ENCODE results near the gene ZNF569. TPM values are rescaled to one million over a fixed set of nuclear protein-coding genes. Genes with fewer than 3 reads are reported as not detected.

Gene ZNF569
- total and polyA plus RNA-seq, 2 of the 13 experiments (the other 11 are each of a cell fraction or from before 2014, with no cell fraction given) = 1.4 to 5.7 TPM

DNA sequence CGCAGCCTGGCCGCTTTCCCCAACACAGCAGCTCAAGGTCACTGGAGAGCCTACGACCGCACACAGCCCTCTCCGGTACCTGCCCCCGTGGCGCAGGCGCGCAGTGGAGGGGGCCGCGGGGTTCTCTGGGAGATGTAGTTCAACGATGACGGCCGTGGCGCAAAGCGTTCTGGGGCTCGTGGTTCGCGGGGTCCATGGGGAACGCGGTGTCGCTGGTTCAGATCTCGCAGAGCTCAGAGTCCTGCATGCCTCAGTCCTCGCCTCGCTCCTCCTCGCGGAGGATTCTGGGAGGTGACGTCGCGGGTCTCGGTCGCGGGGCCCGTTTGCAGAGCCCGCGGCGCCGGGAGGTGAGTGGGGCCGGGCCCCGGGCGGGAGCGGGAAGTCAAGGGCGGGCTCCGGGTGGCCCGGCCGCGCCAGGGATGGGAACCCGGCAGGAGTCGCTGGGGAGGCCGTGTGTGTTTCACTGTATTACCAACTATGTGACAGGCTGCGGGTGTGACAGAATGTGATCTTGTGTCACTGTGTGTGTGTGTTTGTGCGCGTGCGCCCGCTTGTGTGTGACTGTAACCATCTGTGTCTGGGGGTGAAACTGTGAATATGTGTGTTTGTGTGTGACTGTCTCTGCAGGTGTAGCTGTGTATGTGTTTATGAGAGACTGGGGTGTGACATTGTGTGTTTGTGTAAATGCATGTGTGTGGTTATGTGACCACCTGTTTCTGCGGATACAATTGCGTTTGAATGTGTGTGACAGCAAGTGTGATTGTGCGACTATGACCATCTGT lies 96.2 kb downstream of the ZNF569 start, which contains the start of gene ZNF527 (continued):
- TF ChIP-seq GABPB1 (CRISPR knock-in tag; IDR thresholded peaks at IDR 0.05) (peak; percentile 94), PHB2 (IDR thresholded peaks at IDR 0.05; ENCODE audit: partially characterized antibody) (no peak), TAF15 (IDR thresholded peaks at IDR 0.05; ENCODE audit: low read depth, low read length, poor library complexity, severe bottlenecking) (no peak), DNMT3B (CRISPR knock-in tag; conservative IDR thresholded peaks at IDR 0.05) (no peak), TMF1 (CRISPR knock-in tag; IDR thresholded peaks at IDR 0.05; ENCODE audit: low read depth) (peak; percentile 52; the same call in 1 of the 2 replicates), ZNF263 (CRISPR knock-in tag; IDR thresholded peaks at IDR 0.05) (peak; percentile 83), PAF1 (CRISPR knock-in tag; IDR thresholded peaks at IDR 0.05) (no peak), CCAR2 (optimal IDR thresholded peaks at IDR 0.05; ENCODE audit: low read depth, low read length) (no peak), CREM (IDR thresholded peaks at IDR 0.05) (peak; percentile 98), CREM (CRISPR knock-in tag; IDR thresholded peaks at IDR 0.05) (peak; percentile 37; the same call in 1 of the 2 replicates), ISX (CRISPR knock-in tag; conservative IDR thresholded peaks at IDR 0.05) (no peak), THAP11 (CRISPR knock-in tag; IDR thresholded peaks at IDR 0.05) (peak; percentile 100), EZH2 (conservative IDR thresholded peaks at IDR 0.05; ENCODE audit: low read depth, low read length) (no peak), SP140L (CRISPR knock-in tag; IDR thresholded peaks at IDR 0.05; ENCODE audit: borderline replicate concordance) (no peak)
- TF ChIP-seq, protein P1, sequence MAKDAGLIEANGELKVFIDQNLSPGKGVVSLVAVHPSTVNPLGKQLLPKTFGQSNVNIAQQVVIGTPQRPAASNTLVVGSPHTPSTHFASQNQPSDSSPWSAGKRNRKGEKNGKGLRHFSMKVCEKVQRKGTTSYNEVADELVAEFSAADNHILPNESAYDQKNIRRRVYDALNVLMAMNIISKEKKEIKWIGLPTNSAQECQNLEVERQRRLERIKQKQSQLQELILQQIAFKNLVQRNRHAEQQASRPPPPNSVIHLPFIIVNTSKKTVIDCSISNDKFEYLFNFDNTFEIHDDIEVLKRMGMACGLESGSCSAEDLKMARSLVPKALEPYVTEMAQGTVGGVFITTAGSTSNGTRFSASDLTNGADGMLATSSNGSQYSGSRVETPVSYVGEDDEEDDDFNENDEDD (CRISPR knock-in tag; IDR thresholded peaks at IDR 0.05; ENCODE audit: borderline replicate concordance) = peak; percentile 83; the same call in 1 of the 2 replicates
- TF ChIP-seq, protein P2, sequence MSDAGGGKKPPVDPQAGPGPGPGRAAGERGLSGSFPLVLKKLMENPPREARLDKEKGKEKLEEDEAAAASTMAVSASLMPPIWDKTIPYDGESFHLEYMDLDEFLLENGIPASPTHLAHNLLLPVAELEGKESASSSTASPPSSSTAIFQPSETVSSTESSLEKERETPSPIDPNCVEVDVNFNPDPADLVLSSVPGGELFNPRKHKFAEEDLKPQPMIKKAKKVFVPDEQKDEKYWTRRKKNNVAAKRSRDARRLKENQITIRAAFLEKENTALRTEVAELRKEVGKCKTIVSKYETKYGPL (CRISPR knock-in tag; IDR thresholded peaks at IDR 0.05) = 0 out of 2 replicates have a peak, but pooled peaks have one; percentile 14
- TF ChIP-seq, protein P3, sequence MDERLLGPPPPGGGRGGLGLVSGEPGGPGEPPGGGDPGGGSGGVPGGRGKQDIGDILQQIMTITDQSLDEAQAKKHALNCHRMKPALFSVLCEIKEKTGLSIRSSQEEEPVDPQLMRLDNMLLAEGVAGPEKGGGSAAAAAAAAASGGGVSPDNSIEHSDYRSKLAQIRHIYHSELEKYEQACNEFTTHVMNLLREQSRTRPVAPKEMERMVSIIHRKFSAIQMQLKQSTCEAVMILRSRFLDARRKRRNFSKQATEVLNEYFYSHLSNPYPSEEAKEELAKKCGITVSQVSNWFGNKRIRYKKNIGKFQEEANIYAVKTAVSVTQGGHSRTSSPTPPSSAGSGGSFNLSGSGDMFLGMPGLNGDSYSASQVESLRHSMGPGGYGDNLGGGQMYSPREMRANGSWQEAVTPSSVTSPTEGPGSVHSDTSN (CRISPR knock-in tag; IDR thresholded peaks at IDR 0.05) = no peak
- TF ChIP-seq, protein P4, sequence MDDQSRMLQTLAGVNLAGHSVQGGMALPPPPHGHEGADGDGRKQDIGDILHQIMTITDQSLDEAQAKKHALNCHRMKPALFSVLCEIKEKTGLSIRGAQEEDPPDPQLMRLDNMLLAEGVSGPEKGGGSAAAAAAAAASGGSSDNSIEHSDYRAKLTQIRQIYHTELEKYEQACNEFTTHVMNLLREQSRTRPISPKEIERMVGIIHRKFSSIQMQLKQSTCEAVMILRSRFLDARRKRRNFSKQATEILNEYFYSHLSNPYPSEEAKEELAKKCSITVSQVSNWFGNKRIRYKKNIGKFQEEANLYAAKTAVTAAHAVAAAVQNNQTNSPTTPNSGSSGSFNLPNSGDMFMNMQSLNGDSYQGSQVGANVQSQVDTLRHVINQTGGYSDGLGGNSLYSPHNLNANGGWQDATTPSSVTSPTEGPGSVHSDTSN (CRISPR knock-in tag; IDR thresholded peaks at IDR 0.05; ENCODE audit: borderline replicate concordance) = no peak
- TF ChIP-seq, protein P5, sequence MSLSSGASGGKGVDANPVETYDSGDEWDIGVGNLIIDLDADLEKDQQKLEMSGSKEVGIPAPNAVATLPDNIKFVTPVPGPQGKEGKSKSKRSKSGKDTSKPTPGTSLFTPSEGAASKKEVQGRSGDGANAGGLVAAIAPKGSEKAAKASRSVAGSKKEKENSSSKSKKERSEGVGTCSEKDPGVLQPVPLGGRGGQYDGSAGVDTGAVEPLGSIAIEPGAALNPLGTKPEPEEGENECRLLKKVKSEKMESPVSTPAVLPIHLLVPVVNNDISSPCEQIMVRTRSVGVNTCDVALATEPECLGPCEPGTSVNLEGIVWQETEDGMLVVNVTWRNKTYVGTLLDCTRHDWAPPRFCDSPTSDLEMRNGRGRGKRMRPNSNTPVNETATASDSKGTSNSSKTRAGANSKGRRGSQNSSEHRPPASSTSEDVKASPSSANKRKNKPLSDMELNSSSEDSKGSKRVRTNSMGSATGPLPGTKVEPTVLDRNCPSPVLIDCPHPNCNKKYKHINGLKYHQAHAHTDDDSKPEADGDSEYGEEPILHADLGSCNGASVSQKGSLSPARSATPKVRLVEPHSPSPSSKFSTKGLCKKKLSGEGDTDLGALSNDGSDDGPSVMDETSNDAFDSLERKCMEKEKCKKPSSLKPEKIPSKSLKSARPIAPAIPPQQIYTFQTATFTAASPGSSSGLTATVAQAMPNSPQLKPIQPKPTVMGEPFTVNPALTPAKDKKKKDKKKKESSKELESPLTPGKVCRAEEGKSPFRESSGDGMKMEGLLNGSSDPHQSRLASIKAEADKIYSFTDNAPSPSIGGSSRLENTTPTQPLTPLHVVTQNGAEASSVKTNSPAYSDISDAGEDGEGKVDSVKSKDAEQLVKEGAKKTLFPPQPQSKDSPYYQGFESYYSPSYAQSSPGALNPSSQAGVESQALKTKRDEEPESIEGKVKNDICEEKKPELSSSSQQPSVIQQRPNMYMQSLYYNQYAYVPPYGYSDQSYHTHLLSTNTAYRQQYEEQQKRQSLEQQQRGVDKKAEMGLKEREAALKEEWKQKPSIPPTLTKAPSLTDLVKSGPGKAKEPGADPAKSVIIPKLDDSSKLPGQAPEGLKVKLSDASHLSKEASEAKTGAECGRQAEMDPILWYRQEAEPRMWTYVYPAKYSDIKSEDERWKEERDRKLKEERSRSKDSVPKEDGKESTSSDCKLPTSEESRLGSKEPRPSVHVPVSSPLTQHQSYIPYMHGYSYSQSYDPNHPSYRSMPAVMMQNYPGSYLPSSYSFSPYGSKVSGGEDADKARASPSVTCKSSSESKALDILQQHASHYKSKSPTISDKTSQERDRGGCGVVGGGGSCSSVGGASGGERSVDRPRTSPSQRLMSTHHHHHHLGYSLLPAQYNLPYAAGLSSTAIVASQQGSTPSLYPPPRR (CRISPR knock-in tag; IDR thresholded peaks at IDR 0.05; ENCODE audit: borderline replicate concordance) = no peak

Measured in HepG2 (cell line).